NB4 (cell line): ENCODE measurements around the gene PCSK1.

Experiments used
- CTCF ChIP-seq: IDR thresholded peaks from one replicate; pipeline ENCODE4 v1.5.1; 2012; ENCODE audit warnings: low read depth, low read length
- POLR2A ChIP-seq: IDR thresholded peaks from 2 replicates; pipeline ENCODE4 v1.6.1; 2011; ENCODE audit warnings: mild to moderate bottlenecking; ENCODE audit not compliant: insufficient read length; ENCODE audit errors: extremely low read depth

GRCh38 chr5:96408210-96408777, 24.8 kb downstream of the PCSK1 start:
- TF ChIP-seq CTCF (no peak), POLR2A (no peak)
